ENCODE data around the gene NEK7.
A peak's percentile ranks its signal among the peaks of the same experiment; 100 is the strongest.

NEK7 gene

GRCh38 chr1:198346178-198346577, 189.4 kb downstream of the NEK7 start:
- no peak overlapping the region for H3K4me3 ChIP-seq (ENCODE audit: low read depth, low read length)
- no peak for DNase-seq (ENCODE audit: low read depth)
- TF ChIP-seq CTCF (IDR thresholded peaks at IDR 0.05; ENCODE audit: low read depth, low read length, missing control alignments) = no peak

GRCh38 chr1:198350456-198350855, 193.7 kb downstream of the NEK7 start:
- no peak overlapping the region for H3K4me3 ChIP-seq (ENCODE audit: low read depth, low read length)
- no peak for DNase-seq (ENCODE audit: low read depth)
- TF ChIP-seq CTCF (IDR thresholded peaks at IDR 0.05; ENCODE audit: low read depth, low read length, missing control alignments) = no peak

GRCh38 chr1:198352975-198353695, 196.3 kb downstream of the NEK7 start:
- no peak for TF ChIP-seq CTCF (IDR thresholded peaks at IDR 0.05; ENCODE audit: low read depth, low read length, missing control alignments)
- no peak overlapping the region for H3K4me3 ChIP-seq (ENCODE audit: low read depth, low read length)
- DNase-seq (ENCODE audit: low read depth) = peak; percentile 46

- no peak for DNase-seq (ENCODE audit: low read depth)
- TF ChIP-seq CTCF (IDR thresholded peaks at IDR 0.05; ENCODE audit: low read depth, low read length, missing control alignments) = no peak
- H3K4me3 ChIP-seq (ENCODE audit: low read depth, low read length) = no peak overlapping the region
Observed at GRCh38 chr1:198357937-198358336, 201.1 kb downstream of the NEK7 start.

GRCh38 chr1:198359024-198359653, 202.3 kb downstream of the NEK7 start:
- no peak overlapping the region for H3K4me3 ChIP-seq (ENCODE audit: low read depth, low read length)
- TF ChIP-seq CTCF (IDR thresholded peaks at IDR 0.05; ENCODE audit: low read depth, low read length, missing control alignments) = peak; percentile 50
- no peak for DNase-seq (ENCODE audit: low read depth)

GRCh38 chr1:198360208-198360729, 203.5 kb downstream of the NEK7 start:
- TF ChIP-seq CTCF (IDR thresholded peaks at IDR 0.05; ENCODE audit: low read depth, low read length, missing control alignments) = no peak
- H3K4me3 ChIP-seq (ENCODE audit: low read depth, low read length) = no peak overlapping the region
- no peak for DNase-seq (ENCODE audit: low read depth)
